ENCODE data around the gene GCSAML.
"Not testable (repeated sequence)": the region's sequence is repeated elsewhere in the genome, so short reads cannot be mapped to it uniquely, and the experiment has no call there.

GCSAML gene

DNA sequence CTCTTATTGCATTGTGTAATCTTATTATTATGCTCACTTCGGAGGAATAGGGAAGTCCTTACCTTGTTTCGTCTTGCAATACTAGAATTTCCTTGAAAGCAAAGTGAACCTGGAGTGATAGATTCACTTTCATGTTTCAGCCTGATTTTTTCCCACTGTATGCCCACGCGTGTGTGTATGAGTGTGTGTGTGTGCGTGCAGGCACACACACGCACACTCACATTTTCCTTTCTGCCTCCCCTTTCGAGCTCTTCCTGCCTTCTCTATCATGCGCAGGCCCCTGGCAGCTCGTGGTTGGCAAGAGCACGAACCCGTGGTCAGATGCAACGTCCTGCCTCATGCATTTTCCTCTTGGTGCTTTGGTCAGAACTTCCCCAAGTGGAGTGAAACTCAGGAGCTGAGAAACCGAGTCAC lies at the start of gene GCSAML:
Gene GCSAML (plus strand): TSS at position 366 of the 414 bp plus-strand sequence. CDS start 58 bp downstream, outside the sequence.
- no peak for DNase-seq (ENCODE audit: low read depth in 3 of 3)

DNA sequence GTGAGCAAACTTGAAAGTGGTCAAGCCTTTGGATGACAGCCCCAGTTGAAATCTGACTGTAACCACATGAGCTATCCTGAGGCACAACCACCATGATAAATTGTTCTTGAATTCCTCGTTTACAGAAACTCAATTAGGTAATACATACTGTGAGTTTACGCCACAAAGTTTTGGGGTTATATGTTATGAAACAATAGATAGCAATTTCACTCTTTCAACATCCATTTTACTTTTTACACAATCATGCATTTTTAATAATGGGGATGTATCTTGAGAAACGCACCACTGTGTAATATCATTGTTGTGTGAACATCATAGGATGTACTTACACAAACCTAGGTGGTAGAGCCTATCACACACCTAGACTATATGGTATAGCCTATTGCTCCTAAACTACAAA lies 48.1 kb upstream of the GCSAML start:
- no peak for DNase-seq (ENCODE audit: low read depth in 3 of 3)

DNA sequence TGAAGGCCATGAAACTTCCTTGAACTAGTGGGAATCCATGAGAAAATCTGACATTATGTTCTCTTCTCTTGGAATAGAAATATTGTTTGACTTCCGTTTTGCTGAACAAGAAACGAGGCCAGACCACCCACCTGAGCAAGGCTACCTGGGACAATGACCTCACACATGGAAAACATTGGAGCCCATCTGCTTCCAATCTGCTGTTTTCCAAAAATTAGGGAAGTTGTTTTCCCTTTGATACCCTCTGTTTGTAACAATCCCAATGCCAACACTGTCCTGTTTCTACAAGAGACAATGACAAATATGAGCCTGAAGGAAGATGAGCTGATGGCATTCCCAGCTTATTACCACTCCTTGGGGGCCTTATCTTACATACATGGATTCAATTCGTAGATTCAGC lies 42.1 kb upstream of the GCSAML start:
- DNase-seq (ENCODE audit: low read depth in 3 of 3): no peak

DNA sequence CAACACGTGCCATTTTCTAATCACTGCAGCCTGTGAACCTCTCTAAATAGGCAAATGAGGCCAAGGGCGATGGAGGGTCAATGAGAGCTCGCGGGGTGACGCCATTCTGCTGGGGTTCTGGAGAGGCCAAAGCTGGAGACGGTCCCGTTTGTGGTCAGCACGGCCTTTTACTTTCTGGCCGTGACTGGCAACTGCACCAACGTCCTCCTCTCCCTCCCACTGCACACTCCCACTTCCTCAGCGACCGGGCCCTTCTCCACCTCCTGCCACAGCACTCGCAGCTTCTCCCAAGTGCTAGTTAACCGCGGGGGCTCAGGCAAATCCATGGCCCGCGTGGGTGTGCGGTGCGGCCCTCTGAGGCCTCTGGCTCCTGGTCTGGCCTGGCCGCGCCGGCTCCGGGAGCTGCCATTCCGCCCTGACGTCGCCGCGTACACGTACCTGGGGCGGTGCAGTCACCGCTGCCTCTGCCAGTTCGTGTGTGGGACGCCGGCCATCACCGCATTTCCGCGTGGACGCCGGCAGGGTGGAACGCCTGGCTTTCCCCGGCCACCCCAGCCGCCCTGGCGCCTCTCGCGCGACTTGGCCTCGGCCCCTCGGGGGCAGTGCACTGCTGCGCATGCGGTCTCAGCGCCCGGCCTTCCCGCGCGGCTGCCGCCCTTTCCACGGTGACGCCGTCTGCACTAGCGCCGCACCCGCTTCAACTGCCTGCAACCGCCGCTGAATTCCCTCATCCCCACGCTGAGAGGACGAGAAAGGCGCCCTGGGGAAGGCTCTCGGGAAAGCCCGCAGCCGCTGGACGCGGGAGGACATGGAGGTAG lies 30.9 kb upstream of the GCSAML start:
- peak in 1 of 3 donors; percentile 10 for DNase-seq (ENCODE audit: low read depth in 3 of 3)

DNA sequence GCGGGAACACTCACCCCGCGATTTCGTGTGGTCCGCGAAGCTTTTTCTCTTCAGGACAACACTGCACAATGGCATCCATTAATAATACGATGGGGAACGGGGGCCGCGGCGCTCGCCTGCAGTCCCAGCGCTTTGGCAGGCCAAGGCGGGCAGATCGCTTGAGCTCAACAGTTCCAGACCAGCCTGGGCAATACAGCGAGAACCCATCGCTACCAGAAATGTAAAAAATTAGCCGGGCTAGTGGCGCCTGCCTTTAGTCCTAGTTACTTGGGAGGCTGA lies 30.4 kb upstream of the GCSAML start:
- no peak for DNase-seq (ENCODE audit: low read depth in 3 of 3)

DNA sequence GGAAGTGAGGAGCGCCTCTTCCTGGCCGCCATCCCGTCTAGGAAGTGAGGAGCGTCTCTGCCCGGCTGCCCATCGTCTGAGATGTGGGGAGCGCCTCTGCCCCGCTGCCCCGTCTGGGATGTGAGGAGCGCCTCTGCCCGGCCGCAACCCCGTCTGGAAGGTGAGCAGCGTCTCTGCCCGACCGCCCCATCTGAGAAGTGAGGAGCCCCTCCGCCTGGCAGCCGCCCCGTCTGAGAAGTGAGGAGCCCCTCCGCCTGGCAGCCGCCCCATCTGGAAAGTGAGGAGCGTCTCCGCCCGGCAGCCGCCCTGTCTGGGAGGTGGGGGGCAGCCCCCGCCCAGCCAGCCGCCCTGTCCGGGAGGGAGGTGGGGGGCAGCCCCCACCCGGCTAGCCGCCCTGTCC lies 27.0 kb upstream of the GCSAML start:
- not testable (repeated sequence) for DNase-seq (ENCODE audit: low read depth in 3 of 3)

DNA sequence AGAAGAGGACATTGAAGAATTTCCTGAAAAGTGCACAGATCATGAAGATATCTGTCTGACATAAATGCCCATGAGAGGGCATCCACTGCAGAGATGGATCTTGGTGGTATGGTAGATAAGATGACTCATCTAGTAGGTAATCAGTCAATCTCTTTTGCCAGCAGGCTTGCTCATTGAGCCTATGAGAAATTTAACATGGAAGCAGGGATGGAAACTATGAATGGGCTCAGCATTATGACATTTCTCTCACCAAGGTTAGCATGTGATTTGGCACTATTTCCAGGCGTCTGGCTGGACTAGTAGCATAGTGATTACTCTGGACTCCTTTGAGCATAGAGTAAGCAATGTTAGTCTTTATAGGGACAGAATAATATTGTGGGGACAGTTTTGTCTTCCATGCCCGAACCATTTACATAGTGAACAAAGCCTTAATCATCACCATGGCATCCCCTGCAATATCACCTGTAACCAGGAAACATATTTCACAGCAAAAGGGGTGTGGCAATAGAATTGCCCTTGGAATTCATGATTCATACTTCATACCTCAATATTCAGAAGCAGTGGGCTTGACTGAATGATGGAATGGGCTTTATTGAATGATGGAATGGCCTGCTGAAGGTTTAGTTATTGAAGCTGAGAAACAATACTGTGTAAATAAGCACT lies 20.0 kb upstream of the GCSAML start:
- DNase-seq (ENCODE audit: low read depth in 3 of 3): no peak

DNA sequence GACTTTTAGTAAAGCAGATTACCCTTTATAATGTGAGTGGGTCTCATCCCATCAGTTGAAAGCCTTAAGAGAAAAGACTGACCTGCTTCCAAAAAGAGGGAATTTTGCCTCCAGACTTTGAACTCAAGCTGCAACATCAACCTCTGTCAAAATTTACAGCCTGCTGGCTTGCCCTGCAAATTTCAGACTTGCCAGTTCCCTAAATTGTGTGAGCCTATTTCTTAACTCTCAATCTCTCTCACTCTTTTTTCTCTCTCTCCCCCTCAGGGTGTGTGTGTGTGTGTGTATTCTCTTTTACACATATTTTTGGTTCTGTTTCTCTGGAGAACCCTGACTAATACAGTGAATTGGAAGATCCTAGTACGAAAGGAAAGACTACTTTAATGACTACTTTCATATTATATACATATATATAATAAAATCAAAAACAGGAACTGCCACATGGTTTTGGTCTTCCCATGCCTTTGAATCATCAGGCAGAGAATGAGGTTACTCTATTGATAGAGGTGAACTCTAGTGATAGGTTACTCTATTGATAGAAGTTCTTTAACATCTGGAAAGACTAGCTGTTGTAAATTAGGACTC lies 19.1 kb upstream of the GCSAML start:
- no peak for DNase-seq (ENCODE audit: low read depth in 3 of 3)

DNA sequence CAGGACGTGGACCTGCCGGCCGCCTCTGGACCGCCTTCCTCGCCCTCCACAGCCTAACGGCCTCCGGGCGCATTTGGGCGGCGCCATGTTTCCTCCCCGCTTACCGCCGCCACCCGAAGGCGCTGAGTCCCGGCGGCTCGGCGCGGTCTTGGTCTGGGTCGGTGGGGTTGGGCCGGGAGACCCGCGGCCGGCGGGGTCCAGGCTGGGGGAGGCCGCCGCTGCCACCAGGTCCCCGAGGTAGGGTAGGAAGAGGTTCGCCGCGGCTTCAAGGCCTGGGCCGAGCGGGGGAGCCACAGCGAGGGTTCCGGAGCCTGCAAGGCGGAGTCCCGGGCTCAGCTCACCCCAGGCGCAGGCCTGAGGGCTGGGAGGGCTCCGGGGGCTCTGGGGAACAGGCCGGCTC lies 18.1 kb upstream of the GCSAML start:
- DNase-seq (ENCODE audit: low read depth in 3 of 3): no peak

DNA sequence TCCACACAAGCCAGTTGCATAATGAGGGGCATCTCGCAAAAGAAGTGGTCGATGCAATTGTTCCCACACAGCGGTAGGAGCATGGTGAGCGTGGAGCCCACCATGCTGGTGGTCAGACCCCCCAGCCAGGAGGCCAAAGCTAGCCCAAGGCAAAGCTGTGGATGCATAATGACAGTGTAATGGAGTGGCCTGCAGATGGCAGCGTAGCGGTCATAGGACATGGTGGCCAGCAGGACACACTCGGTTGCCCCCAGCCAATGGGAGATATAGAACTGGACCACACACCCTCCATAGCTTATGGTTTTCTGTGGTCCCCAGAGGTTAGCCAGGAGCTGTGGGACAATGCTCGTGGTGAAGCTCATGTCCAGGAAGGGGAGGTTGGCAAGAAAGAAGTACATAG lies 17.0 kb upstream of the GCSAML start:
- no peak for DNase-seq (ENCODE audit: low read depth in 3 of 3)

DNA sequence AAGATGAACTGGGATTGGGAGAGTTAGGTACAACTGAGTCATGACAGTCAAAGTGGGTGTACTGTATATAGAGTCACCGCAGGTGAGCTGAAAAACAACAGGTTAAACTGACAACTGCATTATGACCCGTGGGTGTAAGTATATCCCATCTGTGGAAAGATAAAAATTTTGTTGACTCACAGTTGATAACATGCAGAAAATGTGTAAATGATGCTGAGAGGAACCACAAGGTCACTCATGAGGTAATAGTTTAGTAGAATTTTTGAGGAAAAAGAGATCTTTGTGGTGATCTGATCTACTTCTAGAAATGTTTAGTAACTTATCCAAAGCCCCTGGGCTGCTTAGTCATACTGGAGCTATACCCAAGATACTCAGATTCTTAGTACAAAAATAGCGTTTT lies 13.5 kb upstream of the GCSAML start:
- no peak for DNase-seq (ENCODE audit: low read depth in 3 of 3)

DNA sequence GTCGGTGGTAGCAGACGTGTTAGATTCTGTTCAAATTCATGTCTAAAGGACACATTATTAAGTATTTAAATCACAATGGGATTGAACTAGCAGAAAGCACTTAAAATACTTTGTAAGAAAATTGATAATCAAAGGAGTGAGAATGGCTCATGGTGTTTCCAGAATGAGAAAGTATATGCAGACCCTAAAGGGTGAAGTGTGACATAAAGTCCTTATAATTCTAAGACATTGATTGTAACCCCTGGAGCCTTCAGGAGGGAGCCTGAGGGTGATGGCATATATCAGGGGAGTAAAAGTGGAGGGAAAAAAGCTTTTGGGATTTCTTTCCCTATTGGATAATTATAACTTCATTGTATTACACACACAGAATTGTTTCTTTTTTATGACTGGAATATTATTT lies 12.6 kb upstream of the GCSAML start, which contains the start of gene OR2C3:
Gene OR2C3 (minus strand): TSS at position 101 of the 400 bp plus-strand sequence. CDS start 3,929 bp downstream, outside the sequence.
- no peak for DNase-seq (ENCODE audit: low read depth in 3 of 3)

DNA sequence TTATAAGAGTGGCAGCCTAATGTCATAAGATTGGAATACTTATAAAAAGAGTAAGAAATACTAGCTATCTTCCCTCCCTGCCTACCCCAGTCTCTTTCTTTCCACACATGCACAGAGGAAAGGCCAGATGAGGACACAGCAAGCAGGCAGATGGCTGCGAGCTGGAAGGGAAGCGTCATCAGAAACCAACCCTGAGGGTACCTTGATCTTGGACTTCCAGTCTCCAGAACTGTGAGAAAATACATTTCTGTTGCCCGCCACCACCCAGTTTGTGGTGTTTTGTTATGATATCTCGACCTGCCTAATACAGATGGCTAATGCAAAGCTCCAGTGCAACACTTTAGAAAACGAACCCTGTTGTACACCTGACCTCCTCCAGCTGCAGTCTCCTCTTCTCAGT lies 10.4 kb upstream of the GCSAML start:
- no peak for DNase-seq (ENCODE audit: low read depth in 3 of 3)

DNA sequence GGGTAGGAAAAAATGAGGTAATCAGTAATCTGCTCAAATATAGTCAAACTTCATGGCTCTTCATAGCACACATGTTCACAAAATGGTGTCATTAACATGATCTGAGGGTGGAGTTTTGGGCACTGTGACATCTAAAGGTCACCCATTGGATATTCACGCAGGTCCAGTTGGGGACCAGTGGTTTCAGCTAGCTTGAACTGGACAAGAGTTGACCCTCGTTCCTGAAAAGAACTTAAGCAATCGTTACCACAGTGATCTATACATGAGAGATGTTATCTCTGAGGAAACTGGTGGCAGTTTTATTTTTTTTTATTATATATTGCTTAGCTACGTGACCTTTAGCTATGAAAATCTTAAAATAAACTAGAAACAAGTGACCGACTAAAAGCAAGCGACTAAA lies 9.7 kb upstream of the GCSAML start:
- DNase-seq (ENCODE audit: low read depth in 3 of 3): no peak

DNA sequence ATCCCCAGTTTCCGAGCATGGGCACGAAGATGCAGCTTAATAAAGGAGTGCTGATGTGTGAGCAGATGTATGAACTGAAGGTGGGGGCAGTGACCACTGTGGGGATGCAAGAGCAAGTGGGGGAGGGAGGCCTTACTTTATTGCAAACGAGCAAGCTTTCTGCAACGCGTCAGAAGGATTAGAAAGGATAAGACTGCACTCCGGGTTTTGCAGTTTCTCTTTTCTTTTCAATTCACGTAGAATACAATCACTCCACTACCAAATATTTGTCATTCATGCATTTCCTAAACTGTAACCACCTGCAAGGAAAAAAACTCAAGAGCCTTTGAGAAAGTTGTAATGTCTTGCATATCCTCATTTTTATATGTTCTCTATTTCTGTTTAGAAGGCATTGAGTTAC lies 8.4 kb upstream of the GCSAML start:
- no peak for DNase-seq (ENCODE audit: low read depth in 3 of 3)

DNA sequence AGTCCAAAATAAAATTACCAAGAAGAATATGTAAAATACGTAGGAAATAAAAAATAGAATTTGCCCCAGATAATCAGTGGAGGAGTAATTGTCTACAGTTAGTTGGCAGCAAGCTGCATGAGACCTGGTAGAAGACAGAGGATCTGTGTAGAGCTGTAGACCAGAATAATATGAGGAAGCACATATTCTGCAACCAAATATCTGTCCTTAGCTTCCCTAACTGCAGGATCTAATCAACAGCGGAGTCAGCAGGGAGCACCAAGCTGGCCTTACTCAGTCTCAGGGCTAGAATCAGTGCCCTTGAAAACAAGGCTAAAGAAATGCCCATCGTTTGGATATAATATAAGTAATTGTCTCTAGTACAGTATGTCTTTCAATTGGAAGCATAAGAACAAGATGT lies 6.1 kb upstream of the GCSAML start:
- no peak for DNase-seq (ENCODE audit: low read depth in 3 of 3)

DNA sequence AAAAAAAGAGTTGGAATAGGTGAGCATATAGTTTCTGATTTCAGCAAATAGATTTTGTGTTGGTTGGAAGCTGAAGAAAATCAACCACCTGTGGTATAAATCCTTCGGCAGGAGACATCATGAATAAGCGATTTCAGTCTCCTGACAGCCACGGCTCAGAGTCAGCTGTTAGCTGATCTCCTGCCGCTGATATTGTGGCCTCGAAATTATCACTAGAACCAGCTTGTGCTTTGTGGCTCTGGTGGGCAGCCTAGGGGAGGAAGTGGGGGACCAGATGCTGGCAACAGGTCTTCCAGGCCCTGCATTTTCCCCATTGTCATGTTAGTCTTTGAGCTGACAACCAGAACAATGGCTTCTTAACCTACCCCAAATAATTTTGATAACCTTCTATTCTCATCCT lies 842 bp upstream of the GCSAML start:
- DNase-seq (ENCODE audit: low read depth in 3 of 3): no peak

DNA sequence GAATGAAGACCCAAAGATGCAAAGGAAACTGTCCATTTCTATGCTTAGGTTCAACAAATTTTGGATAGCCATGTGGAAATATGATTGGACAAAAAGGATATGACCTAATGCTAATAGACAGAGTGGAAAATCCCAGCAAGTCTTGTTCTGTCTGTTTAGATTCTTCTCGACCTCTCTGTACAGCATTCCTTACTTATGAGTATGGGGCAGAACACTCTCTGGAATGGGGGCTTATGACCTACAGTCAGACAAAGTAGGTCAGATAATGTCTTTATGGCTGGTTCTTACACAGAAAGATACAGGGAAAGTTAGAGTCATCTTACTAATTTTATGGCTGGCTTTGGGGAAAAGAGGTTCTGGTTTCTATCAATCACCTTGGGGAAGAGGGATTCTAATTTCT lies 2.8 kb downstream of the GCSAML start:
- DNase-seq (ENCODE audit: low read depth in 3 of 3): no peak

DNA sequence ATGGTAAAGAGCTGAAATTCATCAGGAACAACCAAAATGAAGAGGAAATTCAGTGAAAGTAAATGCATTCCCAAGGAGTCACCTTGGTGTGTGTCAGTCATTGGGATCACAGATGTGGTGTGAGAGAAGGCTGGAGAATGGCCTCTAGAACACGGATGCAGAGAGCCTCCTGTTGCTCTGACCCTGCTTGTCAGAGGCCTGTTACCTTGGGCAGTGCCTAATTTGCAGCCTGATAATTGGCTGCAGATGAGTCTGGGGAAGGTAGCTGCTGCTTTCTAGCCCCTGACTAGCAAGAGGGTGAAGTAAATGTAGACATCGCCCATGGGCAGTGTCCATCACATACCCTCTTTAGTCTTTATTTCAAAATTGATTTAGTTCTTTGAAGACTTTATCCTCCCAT lies 3.3 kb downstream of the GCSAML start:
- DNase-seq (ENCODE audit: low read depth in 3 of 3): no peak

DNA sequence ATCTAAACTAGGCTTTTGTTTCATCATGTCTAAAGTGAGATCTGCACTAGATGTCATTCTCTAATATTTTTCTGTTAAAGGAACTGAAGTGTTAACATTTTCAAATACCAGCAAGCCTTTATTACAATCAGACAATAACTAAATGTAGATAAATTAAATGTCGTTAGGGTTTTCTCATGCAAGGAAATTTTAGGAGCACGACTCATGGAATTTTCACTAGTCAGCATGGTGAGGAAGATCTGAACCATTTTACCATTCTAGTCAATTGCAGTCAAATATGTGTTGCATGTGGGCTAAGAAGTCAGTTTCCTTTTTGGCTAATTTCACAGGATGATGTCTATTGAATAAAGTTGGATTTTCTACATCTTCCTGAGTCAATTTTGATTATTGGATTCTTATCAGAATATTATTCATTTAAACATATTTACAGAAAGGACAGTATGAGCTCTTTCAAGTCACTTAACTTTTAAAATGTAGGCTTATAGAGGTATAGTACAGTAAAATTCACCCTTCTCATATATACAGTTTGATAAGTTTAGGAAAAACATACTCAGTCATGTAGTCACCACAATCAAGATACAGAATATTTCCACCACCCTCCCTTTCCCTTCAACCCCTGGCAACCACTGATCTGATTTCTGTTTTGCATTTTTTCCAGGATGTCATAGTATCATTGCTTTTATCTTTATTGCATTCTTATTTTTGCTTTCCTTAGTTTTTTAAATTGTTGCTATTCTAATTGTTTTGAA lies 9.2 kb downstream of the GCSAML start:
- no peak for DNase-seq (ENCODE audit: low read depth in 3 of 3)

DNA sequence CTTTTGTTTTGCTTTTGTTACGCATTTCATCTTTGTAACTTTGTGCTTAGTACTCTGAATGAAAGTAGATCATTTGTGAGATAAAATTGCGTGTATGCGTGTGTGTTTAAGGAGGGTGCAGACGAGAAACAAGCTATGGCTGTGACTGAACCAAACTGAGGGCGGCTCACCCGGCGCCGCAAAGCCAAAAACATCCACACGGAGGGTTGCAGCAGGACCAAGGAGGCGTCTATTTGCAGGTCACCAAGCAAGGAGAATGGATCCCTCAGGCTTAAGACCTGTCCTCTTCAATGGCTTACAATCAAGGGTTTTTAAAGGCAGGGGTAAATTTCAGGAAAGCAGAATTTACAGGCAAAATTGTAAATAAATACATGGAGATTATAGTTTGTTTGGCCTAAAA lies 12.8 kb downstream of the GCSAML start:
- no peak for DNase-seq (ENCODE audit: low read depth in 3 of 3)

DNA sequence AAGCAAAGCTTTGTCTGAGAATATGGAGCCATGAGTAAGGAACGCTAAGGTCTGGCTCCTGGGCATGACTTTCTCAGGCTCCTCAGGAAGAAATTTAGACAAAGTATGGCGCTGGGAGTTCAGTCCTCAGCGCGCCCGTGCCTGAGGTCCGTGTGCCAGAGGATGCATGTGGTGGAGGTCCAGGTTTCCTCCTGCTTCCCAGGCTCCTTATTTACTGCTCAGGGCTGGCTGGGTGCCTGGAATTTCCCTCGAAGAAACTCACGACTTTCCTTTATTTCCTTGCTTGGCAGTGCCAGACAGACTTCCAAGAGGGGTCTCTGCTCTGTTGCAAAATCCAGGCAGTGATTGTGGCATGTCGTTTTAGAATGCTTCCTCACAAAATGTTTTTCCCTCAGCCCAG lies 13.3 kb downstream of the GCSAML start:
- DNase-seq (ENCODE audit: low read depth in 3 of 3): no peak

DNA sequence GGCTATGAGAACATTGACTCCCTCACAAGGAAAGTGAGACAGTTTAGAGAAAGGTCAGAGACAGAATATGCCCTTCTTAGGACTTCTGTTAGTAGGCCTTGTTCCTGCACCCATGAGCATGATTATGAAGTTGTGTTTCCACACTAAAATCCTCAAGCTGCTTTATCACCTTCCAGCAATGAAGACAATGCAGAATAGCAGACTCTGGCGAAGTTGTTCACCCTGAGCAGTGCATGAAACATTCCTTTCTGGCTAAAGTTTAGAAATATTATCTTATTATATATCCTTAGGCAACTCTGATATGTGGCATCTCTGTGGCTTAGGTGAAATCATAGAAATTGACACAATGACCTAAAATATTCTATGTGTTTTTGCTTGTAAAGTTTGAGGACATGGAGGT lies 25.3 kb downstream of the GCSAML start:
- no peak for DNase-seq (ENCODE audit: low read depth in 3 of 3)
